ENCODE results near the gene NIPBL.
"Not testable (repeated sequence)": the region's sequence is repeated elsewhere in the genome, so short reads cannot be mapped to it uniquely, and the experiment has no call there.

NIPBL gene

DNA sequence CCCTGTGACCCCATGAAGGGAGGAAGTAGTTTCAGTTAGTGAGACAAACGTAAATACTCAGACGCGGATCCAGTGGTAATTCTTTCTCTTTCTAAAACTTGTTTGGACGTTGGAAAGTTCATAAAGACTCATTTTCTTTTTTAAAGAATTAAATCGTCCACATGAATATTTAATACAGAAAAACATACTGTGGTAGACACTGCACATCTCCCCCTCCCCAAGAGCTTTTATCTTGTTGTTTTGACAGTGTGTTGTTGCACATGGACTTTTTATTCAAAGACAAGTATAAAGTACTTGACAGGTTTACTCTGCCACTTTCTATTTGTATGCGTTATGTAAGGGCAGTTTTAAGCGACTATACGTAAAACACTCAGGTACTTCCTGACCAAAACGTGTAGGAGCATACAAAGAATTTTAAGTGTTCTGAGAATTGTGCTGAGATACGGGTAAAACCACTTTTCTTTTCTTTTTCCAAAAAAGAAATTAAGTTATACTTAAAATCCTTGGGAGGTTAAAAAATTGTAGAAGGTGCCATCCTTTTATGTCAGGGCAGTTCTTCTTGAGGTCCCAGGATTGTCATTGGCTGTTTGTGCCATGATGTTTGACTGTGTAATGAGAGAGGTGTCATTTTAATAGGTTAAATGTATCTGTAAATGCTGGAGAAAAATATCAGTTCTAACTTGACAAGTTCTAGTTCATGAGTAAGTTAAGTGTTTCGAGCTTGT, 1.3 kb downstream of the NIPBL start:
- DNase-seq: no peak

DNA sequence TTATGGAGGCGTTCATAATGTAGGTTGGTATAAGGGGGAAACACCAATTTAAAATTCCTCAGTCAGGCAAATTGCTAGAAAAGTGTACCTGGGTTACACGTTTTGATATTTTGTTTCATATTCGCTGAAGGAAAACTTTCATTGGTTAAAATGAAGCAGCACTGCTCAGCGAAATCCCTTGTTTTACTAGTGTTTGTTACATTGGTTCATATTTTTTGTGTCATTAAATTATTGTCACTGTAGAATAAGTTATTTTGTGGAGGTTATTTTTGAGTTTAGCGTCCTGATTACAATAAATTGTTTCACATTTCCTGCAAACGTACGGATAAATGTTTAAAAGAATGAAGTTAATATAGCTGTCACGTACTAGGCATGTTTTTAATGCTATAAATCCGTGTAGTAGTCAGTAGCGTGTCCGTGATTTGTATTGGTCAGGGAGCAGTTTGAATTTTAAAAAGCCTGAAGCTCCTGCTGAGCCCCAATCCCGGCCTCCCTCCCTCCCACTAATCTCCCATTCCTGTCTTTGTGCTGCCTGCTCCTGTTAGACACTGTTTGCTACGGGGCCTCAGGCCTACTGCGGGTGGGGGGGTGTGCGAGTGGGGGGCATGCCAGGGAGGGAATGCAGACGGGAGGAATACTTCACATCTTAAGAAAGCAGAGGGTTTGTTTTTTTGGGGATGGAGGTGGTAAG, 2.0 kb downstream of the NIPBL start:
- peak in 16 of 56 donors; percentile 1 to 27 (median 3) for DNase-seq

- DNase-seq: no peak
Measured at GRCh38 chr5:36879274-36880033, 2.9 kb downstream of the NIPBL start.

- DNase-seq: no peak
Measured at GRCh38 chr5:36880761-36881160, 4.2 kb downstream of the NIPBL start.

GRCh38 chr5:36881304-36881703, 4.7 kb downstream of the NIPBL start:
- no peak for DNase-seq

- DNase-seq: no peak
Measured at GRCh38 chr5:36881807-36882206, 5.2 kb downstream of the NIPBL start.

- DNase-seq: no peak
Measured at GRCh38 chr5:36882250-36882649, 5.7 kb downstream of the NIPBL start.

- no peak for DNase-seq
Measured at GRCh38 chr5:36883894-36884462, 7.4 kb downstream of the NIPBL start.

- no peak for DNase-seq
Measured at GRCh38 chr5:36885149-36885548, 8.6 kb downstream of the NIPBL start.

- DNase-seq: no peak
Measured at GRCh38 chr5:36885566-36886485, 9.3 kb downstream of the NIPBL start.

DNA sequence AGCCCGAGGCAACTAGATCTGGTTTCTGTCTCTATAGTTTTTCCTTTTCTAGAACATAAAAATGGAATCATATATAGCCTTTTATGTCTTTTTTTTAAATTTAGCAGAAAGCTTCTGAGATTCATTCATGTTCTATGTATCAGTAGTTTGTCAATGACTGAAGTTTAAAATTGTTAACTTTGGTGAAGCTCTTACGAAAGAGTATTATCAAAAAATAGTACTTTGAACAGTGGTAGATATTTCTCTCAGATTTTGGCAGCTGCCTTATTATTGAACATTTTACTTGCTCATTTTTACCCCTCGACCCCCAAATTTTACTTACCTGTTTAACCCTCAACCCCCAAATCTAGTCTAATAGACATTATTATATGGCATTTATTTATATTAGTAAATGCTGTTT, 10.2 kb downstream of the NIPBL start:
- DNase-seq: no peak

GRCh38 chr5:36887532-36887931, 11.0 kb downstream of the NIPBL start:
- no peak for DNase-seq

GRCh38 chr5:36888303-36888702, 11.7 kb downstream of the NIPBL start:
- no peak for DNase-seq

- no peak for DNase-seq
Measured at GRCh38 chr5:36889264-36889663, 12.7 kb downstream of the NIPBL start.

- no peak for DNase-seq
Measured at GRCh38 chr5:36891266-36891665, 14.7 kb downstream of the NIPBL start.

DNA sequence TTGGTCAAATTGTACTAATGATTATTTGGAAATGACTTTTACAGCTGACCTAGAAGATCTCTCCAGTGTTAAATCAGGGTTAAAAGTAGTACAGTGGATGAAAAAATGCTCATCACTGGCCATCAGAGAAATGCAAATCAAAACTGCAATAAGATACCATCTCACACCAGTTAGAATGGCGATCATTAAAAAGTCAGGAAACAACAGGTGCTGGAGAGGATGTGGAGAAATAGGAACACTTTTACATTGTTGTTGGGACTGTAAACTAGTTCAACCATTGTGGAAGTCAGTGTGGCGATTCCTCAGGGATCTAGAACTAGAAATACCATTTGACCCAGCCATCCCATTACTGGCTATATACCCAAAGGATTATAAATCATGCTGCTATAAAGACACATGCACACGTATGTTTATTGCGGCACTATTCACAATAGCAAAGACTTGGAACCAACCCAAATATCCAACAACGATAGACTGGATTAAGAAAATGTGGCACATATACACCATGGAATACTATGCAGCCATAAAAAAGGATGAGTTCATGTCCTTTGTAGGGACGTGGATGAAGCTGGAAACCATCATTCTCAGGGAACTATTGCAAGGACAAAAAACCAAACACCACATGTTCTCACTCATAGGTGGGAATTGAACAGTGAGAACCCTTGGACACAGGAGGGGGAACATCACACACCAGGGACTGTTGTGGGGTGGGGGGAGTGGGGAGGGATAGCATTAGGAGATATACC, 15.7 kb downstream of the NIPBL start:
- not testable (repeated sequence) for DNase-seq

- no peak for DNase-seq
Measured at GRCh38 chr5:36894954-36895353, 18.4 kb downstream of the NIPBL start.

DNA sequence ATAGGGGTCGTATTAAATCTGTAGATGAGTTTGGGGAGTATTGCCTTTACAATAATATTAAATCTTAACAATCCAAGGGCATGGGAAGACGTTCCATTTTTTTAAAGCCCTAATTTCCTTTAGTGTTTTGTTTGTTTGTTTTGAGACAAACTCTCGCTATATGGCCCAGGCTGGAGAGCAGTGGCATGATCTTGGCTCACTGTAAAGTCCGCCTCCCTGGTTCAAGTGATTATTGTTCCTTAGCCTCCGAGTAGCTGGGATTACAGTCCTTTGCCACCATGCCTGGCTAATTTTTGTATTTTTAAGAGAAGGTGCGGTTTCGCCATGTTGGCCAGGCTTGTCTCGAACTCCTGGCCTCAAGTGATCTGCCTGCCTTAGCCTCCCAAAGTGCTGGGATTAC, 19.9 kb downstream of the NIPBL start:
- no peak for DNase-seq

GRCh38 chr5:36897616-36898015, 21.0 kb downstream of the NIPBL start:
- no peak for DNase-seq

DNA sequence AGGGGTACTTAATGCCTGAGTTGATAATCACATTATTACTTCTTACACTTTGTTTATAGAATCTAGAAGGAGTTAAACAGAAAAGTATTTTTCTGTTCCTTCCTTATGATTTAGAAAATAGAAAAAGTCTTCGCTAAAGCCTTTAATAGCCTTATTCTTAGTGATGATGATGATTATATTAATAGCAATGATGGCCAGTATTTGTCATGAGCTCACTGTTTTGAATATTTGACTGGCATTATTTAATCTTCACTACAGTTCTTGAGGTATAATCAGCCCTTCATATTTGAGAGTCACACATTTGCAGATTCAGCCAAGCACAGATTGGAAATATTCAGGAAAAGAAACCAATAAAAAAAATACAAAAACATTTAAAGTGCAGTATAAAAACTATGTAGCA, 23.3 kb downstream of the NIPBL start:
- no peak for DNase-seq

Measured in nucleus accumbens (tissue), 56 donors.